C4-2B (cell line): ENCODE data around the gene NPAS3.

Experiments
- CTCF ChIP-seq: fragments of 450-650 bp; conservative IDR thresholded peaks from 2 replicates; pipeline ENCODE4 v1.5.1; 2017; ENCODE audit warnings: mild to moderate bottlenecking
- ZFX ChIP-seq: fragments of 450-650 bp; IDR thresholded peaks from 2 replicates; pipeline ENCODE4 v1.6.1; 2017

- TF ChIP-seq CTCF (no peak), ZFX (no peak)
Measured at GRCh38 chr14:33773205-33774030, 834.7 kb downstream of the NPAS3 start.
